ENCODE data around the gene HMG20A. TPM values are rescaled to one million over a fixed set of nuclear protein-coding genes. Genes with fewer than 3 reads are reported as not detected.

HMG20A gene
- total and polyA plus RNA-seq, 5 donors from 2014 or later: 24.4 to 32.3 (median 25.6) TPM

DNA sequence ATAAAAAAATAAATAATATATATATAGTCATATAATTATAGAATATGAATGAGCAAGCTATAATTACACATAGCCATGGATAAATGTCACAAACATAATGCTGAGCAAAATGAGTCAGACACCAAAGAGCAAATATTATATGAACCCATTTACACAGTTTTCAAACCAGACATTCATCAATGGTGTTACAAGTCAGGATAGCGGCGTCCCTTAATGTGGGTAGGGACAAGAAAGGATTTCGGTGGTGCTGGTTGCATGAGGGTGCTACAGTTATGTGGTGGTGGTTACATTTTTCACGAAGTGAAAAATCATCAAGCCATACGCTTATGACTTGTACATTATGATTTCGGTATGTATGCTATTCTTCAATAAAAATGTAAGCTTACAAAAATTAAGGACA is 100.5 kb downstream of the HMG20A start:
- no peaks in the 10 kb centered on the region for H3K9me3 ChIP-seq (ENCODE audit: control insufficient read depth in 2 of 2, low read length in 2 of 2)
- DNase-seq (no peak), ATAC-seq (ENCODE audit: low read depth in 2 of 2) (no peak)
- no peaks in the 10 kb centered on the region for H3K4me1 ChIP-seq (ENCODE audit: control insufficient read depth, insufficient read depth, low read length, poor library complexity, severe bottlenecking)
- H3K27ac ChIP-seq (ENCODE audit: insufficient read depth, low read length, poor library complexity, severe bottlenecking): no peak overlapping the region
- H3K9me3 Mint-ChIP-seq: no peaks in the 10 kb centered on the region
- H3K27me3 ChIP-seq (ENCODE audit: control insufficient read depth, insufficient read depth, low read length): no peaks in the 10 kb centered on the region
- H3K4me1 Mint-ChIP-seq: no peaks in the 10 kb centered on the region
- no peak overlapping the region for H3K4me3 ChIP-seq (ENCODE audit: low read depth, low read length)
- no peaks in the 10 kb centered on the region for H3K36me3 Mint-ChIP-seq
- H3K36me3 ChIP-seq (ENCODE audit: control insufficient read depth, insufficient read depth, low read length): no peaks in the 10 kb centered on the region
- no peaks in the 10 kb centered on the region for H3K27me3 Mint-ChIP-seq
- no peak overlapping the region for H3K27ac Mint-ChIP-seq
- H3K4me3 Mint-ChIP-seq: no peak overlapping the region

- H3K9me3 Mint-ChIP-seq: no peaks in the 10 kb centered on the region
- H3K36me3 ChIP-seq (ENCODE audit: control insufficient read depth, insufficient read depth, low read length): no peaks in the 10 kb centered on the region
- H3K9me3 ChIP-seq (ENCODE audit: control insufficient read depth in 2 of 2, low read length in 2 of 2): no peaks in the 10 kb centered on the region
- DNase-seq (no peak), ATAC-seq (ENCODE audit: low read depth in 2 of 2) (no peak)
- H3K27me3 ChIP-seq (ENCODE audit: control insufficient read depth, insufficient read depth, low read length): no peaks in the 10 kb centered on the region
- H3K27ac ChIP-seq (ENCODE audit: insufficient read depth, low read length, poor library complexity, severe bottlenecking): no peak overlapping the region
- H3K36me3 Mint-ChIP-seq: no peaks in the 10 kb centered on the region
- H3K27ac Mint-ChIP-seq: no peak overlapping the region
- no peak overlapping the region for H3K4me3 ChIP-seq (ENCODE audit: low read depth, low read length)
- no peaks in the 10 kb centered on the region for H3K4me1 ChIP-seq (ENCODE audit: control insufficient read depth, insufficient read depth, low read length, poor library complexity, severe bottlenecking)
- H3K27me3 Mint-ChIP-seq: no peaks in the 10 kb centered on the region
- no peaks in the 10 kb centered on the region for H3K4me1 Mint-ChIP-seq
- no peak overlapping the region for H3K4me3 Mint-ChIP-seq
Observed at GRCh38 chr15:77525400-77525811, 104.7 kb downstream of the HMG20A start.

DNA sequence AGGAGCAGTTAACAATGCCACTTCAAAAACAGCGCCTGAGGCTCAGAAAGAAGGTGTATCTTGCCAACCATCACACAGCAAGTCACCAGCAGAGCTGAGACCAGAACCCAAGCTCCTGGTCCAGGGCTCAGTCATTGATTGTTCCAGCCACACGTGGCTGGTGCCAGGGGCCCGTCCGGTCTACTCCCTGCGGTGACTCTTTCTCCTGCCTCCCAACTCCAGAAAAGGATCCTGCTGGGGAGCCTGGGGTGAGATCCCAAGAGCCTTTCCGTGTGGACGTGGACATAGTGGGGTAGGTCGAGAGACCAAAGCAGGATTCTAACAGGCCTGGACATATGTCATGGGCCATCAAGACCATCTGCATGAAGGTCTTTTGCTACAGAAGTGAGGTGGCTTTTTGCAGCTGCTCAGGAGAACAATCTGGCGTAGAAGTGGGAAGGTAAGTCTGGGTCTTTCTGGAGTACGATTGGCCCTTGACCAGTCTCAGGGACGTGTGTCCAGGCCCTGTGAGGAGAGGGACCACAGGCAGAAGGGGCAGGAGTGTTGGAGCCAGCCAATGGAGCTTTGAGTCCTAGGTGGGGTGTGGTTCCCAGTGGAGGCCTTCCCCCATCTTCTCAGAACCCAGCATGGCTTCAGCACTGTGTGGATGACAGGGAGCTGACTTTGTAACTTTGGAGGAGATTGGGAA is 105.4 kb downstream of the HMG20A start:
- Histone ChIP-seq H3K27me3 (ENCODE audit: control insufficient read depth, insufficient read depth, low read length) (no peaks in the 10 kb centered on the region), H3K4me1 (ENCODE audit: control insufficient read depth, insufficient read depth, low read length, poor library complexity, severe bottlenecking) (no peaks in the 10 kb centered on the region), H3K36me3 (ENCODE audit: control insufficient read depth, insufficient read depth, low read length) (no peaks in the 10 kb centered on the region), H3K4me3 (ENCODE audit: low read depth, low read length) (no peak overlapping the region), H3K9me3 (ENCODE audit: control insufficient read depth in 2 of 2, low read length in 2 of 2) (no peaks in the 10 kb centered on the region), H3K27ac (ENCODE audit: insufficient read depth, low read length, poor library complexity, severe bottlenecking) (no peak overlapping the region)
- no peaks in the 10 kb centered on the region for H3K36me3 Mint-ChIP-seq
- no peaks in the 10 kb centered on the region for H3K4me1 Mint-ChIP-seq
- ATAC-seq (ENCODE audit: low read depth in 2 of 2): no peak
- H3K27me3 Mint-ChIP-seq: peaks cover 2% of the 10 kb centered on the region
- no peak overlapping the region for H3K4me3 Mint-ChIP-seq
- no peak for DNase-seq
- no peaks in the 10 kb centered on the region for H3K9me3 Mint-ChIP-seq
- peak overlapping the region in 1 of 3 donors; percentile 13 for H3K27ac Mint-ChIP-seq

GRCh38 chr15:77526595-77527163 is 106.0 kb downstream of the HMG20A start:
- DNase-seq: no peak
- Histone ChIP-seq H3K27me3 (ENCODE audit: control insufficient read depth, insufficient read depth, low read length) (no peaks in the 10 kb centered on the region), H3K4me1 (ENCODE audit: control insufficient read depth, insufficient read depth, low read length, poor library complexity, severe bottlenecking) (no peaks in the 10 kb centered on the region), H3K27ac (ENCODE audit: insufficient read depth, low read length, poor library complexity, severe bottlenecking) (no peak overlapping the region), H3K36me3 (ENCODE audit: control insufficient read depth, insufficient read depth, low read length) (no peaks in the 10 kb centered on the region), H3K9me3 (ENCODE audit: control insufficient read depth in 2 of 2, low read length in 2 of 2) (no peaks in the 10 kb centered on the region), H3K4me3 (ENCODE audit: low read depth, low read length) (no peak overlapping the region)
- H3K27me3 Mint-ChIP-seq: peaks cover 5% of the 10 kb centered on the region
- H3K4me1 Mint-ChIP-seq: no peaks in the 10 kb centered on the region
- no peak for ATAC-seq (ENCODE audit: low read depth in 2 of 2)
- no peak overlapping the region for H3K27ac Mint-ChIP-seq
- no peaks in the 10 kb centered on the region for H3K9me3 Mint-ChIP-seq
- H3K36me3 Mint-ChIP-seq: no peaks in the 10 kb centered on the region
- no peak overlapping the region for H3K4me3 Mint-ChIP-seq

- Mint-ChIP-seq H3K27me3 (peaks cover 6% of the 10 kb centered on the region), H3K4me1 (no peaks in the 10 kb centered on the region), H3K4me3 (no peak overlapping the region), H3K36me3 (no peaks in the 10 kb centered on the region), H3K9me3 (no peaks in the 10 kb centered on the region), H3K27ac (no peak overlapping the region)
- Histone ChIP-seq H3K9me3 (ENCODE audit: control insufficient read depth in 2 of 2, low read length in 2 of 2) (no peaks in the 10 kb centered on the region), H3K36me3 (ENCODE audit: control insufficient read depth, insufficient read depth, low read length) (no peaks in the 10 kb centered on the region), H3K4me3 (ENCODE audit: low read depth, low read length) (no peak overlapping the region), H3K27ac (ENCODE audit: insufficient read depth, low read length, poor library complexity, severe bottlenecking) (no peak overlapping the region), H3K27me3 (ENCODE audit: control insufficient read depth, insufficient read depth, low read length) (no peaks in the 10 kb centered on the region), H3K4me1 (ENCODE audit: control insufficient read depth, insufficient read depth, low read length, poor library complexity, severe bottlenecking) (no peaks in the 10 kb centered on the region)
- DNase-seq: no peak
- ATAC-seq (ENCODE audit: low read depth in 2 of 2): no peak
Observed at GRCh38 chr15:77527164-77527778, 106.6 kb downstream of the HMG20A start.

DNA sequence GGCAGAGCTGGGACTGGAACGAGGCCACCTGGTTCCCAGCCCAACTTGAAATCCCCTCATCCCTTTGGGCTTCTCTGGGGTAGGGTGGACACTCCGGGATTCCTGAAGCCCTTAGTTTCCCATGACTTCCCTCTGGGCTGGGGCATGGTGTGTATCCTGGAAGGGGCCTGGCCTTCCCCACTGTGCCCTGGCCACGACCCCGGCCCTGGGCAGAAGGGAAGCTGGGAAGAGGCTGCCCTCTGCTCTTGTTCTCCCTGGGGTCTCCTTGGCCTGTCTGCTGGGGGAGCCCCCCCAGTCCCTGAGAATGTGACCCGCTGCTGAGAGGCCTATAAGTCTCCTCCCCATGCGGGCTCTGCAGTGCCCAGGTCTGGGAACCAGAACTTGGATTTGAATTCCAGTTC is 107.1 kb downstream of the HMG20A start:
- H3K27me3 Mint-ChIP-seq: peaks cover 11% of the 10 kb centered on the region
- ATAC-seq (ENCODE audit: low read depth in 2 of 2): no peak

GRCh38 chr15:77528290-77528967 is 107.7 kb downstream of the HMG20A start:
- H3K27me3 ChIP-seq (ENCODE audit: control insufficient read depth, insufficient read depth, low read length): no peaks in the 10 kb centered on the region
- ATAC-seq (ENCODE audit: low read depth in 2 of 2): no peak
- H3K36me3 Mint-ChIP-seq: no peaks in the 10 kb centered on the region
- no peaks in the 10 kb centered on the region for H3K9me3 Mint-ChIP-seq
- H3K27ac ChIP-seq (ENCODE audit: insufficient read depth, low read length, poor library complexity, severe bottlenecking): no peak overlapping the region
- peaks cover 17% of the 10 kb centered on the region for H3K27me3 Mint-ChIP-seq
- H3K27ac Mint-ChIP-seq: no peak overlapping the region
- no peaks in the 10 kb centered on the region for H3K4me1 Mint-ChIP-seq
- no peaks in the 10 kb centered on the region for H3K36me3 ChIP-seq (ENCODE audit: control insufficient read depth, insufficient read depth, low read length)
- H3K4me3 ChIP-seq (ENCODE audit: low read depth, low read length): no peak overlapping the region
- no peaks in the 10 kb centered on the region for H3K9me3 ChIP-seq (ENCODE audit: control insufficient read depth in 2 of 2, low read length in 2 of 2)
- no peak for DNase-seq
- H3K4me3 Mint-ChIP-seq: no peak overlapping the region
- H3K4me1 ChIP-seq (ENCODE audit: control insufficient read depth, insufficient read depth, low read length, poor library complexity, severe bottlenecking): no peaks in the 10 kb centered on the region

More for the DNA sequence above, 107.1 kb downstream of the HMG20A start:
- Mint-ChIP-seq H3K9me3 (no peaks in the 10 kb centered on the region), H3K36me3 (no peaks in the 10 kb centered on the region), H3K4me1 (no peaks in the 10 kb centered on the region), H3K4me3 (no peak overlapping the region), H3K27ac (no peak overlapping the region)
- no peak overlapping the region for H3K27ac ChIP-seq (ENCODE audit: insufficient read depth, low read length, poor library complexity, severe bottlenecking)
- H3K9me3 ChIP-seq (ENCODE audit: control insufficient read depth in 2 of 2, low read length in 2 of 2): no peaks in the 10 kb centered on the region
- H3K27me3 ChIP-seq (ENCODE audit: control insufficient read depth, insufficient read depth, low read length): no peaks in the 10 kb centered on the region
- no peak overlapping the region for H3K4me3 ChIP-seq (ENCODE audit: low read depth, low read length)
- H3K4me1 ChIP-seq (ENCODE audit: control insufficient read depth, insufficient read depth, low read length, poor library complexity, severe bottlenecking): no peaks in the 10 kb centered on the region
- H3K36me3 ChIP-seq (ENCODE audit: control insufficient read depth, insufficient read depth, low read length): no peaks in the 10 kb centered on the region
- no peak for DNase-seq
